ENCODE results near the gene ADGB. TPM values are rescaled to one million over a fixed set of nuclear protein-coding genes. Genes with fewer than 3 reads are reported as not detected.

ADGB gene
- total and polyA plus RNA-seq, 3 donors from 2014 or later, result 23.8 to 53.0 (median 28.8) TPM

- Histone ChIP-seq H3K4me3 (no peak overlapping the region), H3K9me3 (no peaks in the 10 kb centered on the region), H3K36me3 (ENCODE audit: low read depth, missing control alignments) (no peaks in the 10 kb centered on the region), H3K4me1 (no peaks in the 10 kb centered on the region), H3K27me3 (no peaks in the 10 kb centered on the region), H3K27ac (no peak overlapping the region)
- TF ChIP-seq POLR2A (IDR thresholded peaks at IDR 0.05) (no peak), CTCF (IDR thresholded peaks at IDR 0.05) (no peak)
- no peak for DNase-seq
- WGBS, 2 donors, result 50 to 70% methylated on average over 3 of the region's 3 CpGs
- intact Hi-C loops (cut with DNase I; ENCODE audit: low total_unique reads), result no loop called here
These were observed 66.1 kb downstream of the ADGB start for GRCh38 chr6:146664871-146665360.

- TF ChIP-seq CTCF (IDR thresholded peaks at IDR 0.05) (no peak), POLR2A (IDR thresholded peaks at IDR 0.05) (no peak)
- Histone ChIP-seq H3K4me3 (no peak overlapping the region), H3K27me3 (no peaks in the 10 kb centered on the region), H3K27ac (no peak overlapping the region), H3K4me1 (no peaks in the 10 kb centered on the region), H3K9me3 (no peaks in the 10 kb centered on the region), H3K36me3 (ENCODE audit: low read depth, missing control alignments) (no peaks in the 10 kb centered on the region)
- DNase-seq, result no peak
- WGBS, 2 donors, result 51 to 53% methylated on average over 2 of the region's 2 CpGs
- intact Hi-C loops (cut with DNase I; ENCODE audit: low total_unique reads), result no loop called here
These were observed 68.1 kb downstream of the ADGB start for GRCh38 chr6:146666909-146667308.

DNA sequence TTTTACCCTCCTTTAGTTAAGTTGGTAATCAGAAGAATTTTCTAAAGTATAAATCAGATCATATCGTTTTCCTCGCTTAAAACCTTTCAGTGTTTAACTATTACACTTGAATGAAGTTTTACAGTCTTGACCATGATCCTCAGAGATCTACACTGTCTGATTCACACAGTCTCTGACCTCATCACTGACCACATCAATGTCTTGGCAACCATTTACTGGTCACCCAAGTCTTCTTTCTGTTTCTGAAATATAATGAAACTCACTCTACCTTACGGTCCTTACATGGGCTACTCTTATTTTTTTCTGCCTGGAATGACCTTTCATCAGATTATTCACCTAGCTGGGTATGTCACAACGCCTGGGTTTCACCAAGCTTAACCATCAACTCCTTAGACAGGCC is 71.4 kb downstream of the ADGB start:
- intact Hi-C loops (cut with DNase I; ENCODE audit: low total_unique reads), result no loop called here
- Histone ChIP-seq H3K27me3 (no peaks in the 10 kb centered on the region), H3K4me3 (no peak overlapping the region), H3K4me1 (no peaks in the 10 kb centered on the region), H3K36me3 (ENCODE audit: low read depth, missing control alignments) (no peaks in the 10 kb centered on the region), H3K27ac (no peak overlapping the region), H3K9me3 (no peaks in the 10 kb centered on the region)
- WGBS, 2 donors, result 88% methylated on average over 4 of the region's 4 CpGs
- TF ChIP-seq POLR2A (IDR thresholded peaks at IDR 0.05) (no peak), CTCF (IDR thresholded peaks at IDR 0.05) (no peak)
- DNase-seq, result no peak

DNA sequence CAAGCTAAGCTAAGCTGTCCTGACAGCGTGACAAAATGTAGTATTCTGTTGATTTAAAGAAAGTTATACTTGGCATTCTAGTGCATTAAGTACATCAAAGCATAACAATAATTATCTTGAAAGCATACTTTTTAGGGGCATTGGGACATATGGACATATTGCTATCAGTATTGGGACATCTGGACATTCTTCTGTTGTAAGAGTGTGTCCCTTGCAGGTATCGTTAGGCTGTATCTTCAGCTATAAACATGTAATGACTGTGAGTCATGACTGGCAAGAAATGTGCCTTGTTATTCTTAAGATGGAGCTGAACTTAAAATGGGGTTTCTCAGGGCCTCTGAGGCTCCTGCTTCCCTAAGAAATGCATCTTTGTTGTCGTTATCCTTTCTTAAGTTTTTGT is 74.3 kb downstream of the ADGB start:
- H3K4me1 ChIP-seq, result no peaks in the 10 kb centered on the region
- intact Hi-C loops (cut with DNase I; ENCODE audit: low total_unique reads), result no loop called here
- 87 to 90% methylated on average over 3 of the region's 3 CpGs for WGBS, 2 donors
- H3K27ac ChIP-seq, result no peak overlapping the region
- TF ChIP-seq POLR2A (IDR thresholded peaks at IDR 0.05) (no peak), CTCF (IDR thresholded peaks at IDR 0.05) (no peak)
- no peaks in the 10 kb centered on the region for H3K9me3 ChIP-seq
- H3K27me3 ChIP-seq, result no peaks in the 10 kb centered on the region
- no peak overlapping the region for H3K4me3 ChIP-seq
- no peak for DNase-seq
- H3K36me3 ChIP-seq (ENCODE audit: low read depth, missing control alignments), result no peaks in the 10 kb centered on the region

DNA sequence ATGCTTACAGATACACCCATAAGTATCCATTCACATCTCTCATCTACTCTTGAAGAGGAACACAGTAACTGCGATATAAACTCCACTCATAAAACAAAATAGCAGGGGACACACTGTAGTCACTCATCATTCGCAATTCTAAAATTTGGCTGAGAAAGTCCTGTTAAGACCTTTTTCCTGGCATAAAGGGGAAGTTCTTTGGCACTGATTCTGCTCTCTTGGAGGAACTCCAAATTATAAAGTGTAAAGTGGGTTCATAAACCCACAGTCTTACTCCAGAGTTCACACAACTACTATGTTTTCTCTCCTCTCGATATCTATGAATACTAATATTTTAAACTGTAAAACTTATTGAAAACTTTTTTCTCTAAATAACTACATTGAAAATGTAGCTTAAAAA is 80.6 kb downstream of the ADGB start:
- intact Hi-C loops (cut with DNase I; ENCODE audit: low total_unique reads), result no loop called here
- 61 to 69% methylated on average over 3 of the region's 3 CpGs for WGBS, 2 donors

More for the DNA sequence above, 80.6 kb downstream of the ADGB start:
- Histone ChIP-seq H3K27me3 (no peaks in the 10 kb centered on the region), H3K4me3 (no peak overlapping the region), H3K4me1 (no peaks in the 10 kb centered on the region), H3K27ac (no peak overlapping the region), H3K9me3 (no peaks in the 10 kb centered on the region), H3K36me3 (ENCODE audit: low read depth, missing control alignments) (no peaks in the 10 kb centered on the region)
- no peak for DNase-seq
- no peak for TF ChIP-seq POLR2A (IDR thresholded peaks at IDR 0.05)
- TF ChIP-seq CTCF (IDR thresholded peaks at IDR 0.05), result no peak
